Erythroblast (primary cell): ENCODE measurements around the gene FLRT2.

Source experiments
- DNase-seq, 2 experiments: peaks; one replicate each; lab custom pipeline; 2025; lab: John Stamatoyannopoulos, UW
- GATA1 ChIP-seq: IDR thresholded peaks from 2 replicates; pipeline ENCODE4 v1.6.1; 2011; ENCODE audit warnings: low read depth, mild to moderate bottlenecking, control low read depth, low read length, moderate library complexity
- POLR2A ChIP-seq: IDR thresholded peaks from 2 replicates; pipeline ENCODE4 v1.6.1; 2011; ENCODE audit warnings: mild to moderate bottlenecking, low read length

FLRT2 gene

GRCh38 chr14:85535321-85535720, 5.4 kb downstream of the FLRT2 start:
- TF ChIP-seq POLR2A, result no peak
- TF ChIP-seq GATA1, result no peak
- no peak for DNase-seq

GRCh38 chr14:85535991-85536832, 6.3 kb downstream of the FLRT2 start:
- peak; percentile 10 to 18 for DNase-seq
- TF ChIP-seq POLR2A, result no peak
- no peak for TF ChIP-seq GATA1

GRCh38 chr14:85536833-85537190, 6.9 kb downstream of the FLRT2 start:
- TF ChIP-seq GATA1, result no peak
- TF ChIP-seq POLR2A, result no peak
- DNase-seq, result no peak

- DNase-seq, result no peak
- TF ChIP-seq POLR2A, result no peak
- TF ChIP-seq GATA1, result no peak
These were observed 7.6 kb downstream of the FLRT2 start for GRCh38 chr14:85537526-85537925.

GRCh38 chr14:85538636-85539035, 8.7 kb downstream of the FLRT2 start:
- TF ChIP-seq POLR2A, result no peak
- TF ChIP-seq GATA1, result no peak
- no peak for DNase-seq

GRCh38 chr14:85539510-85539909, 9.6 kb downstream of the FLRT2 start:
- TF ChIP-seq POLR2A (no peak), GATA1 (no peak)
- DNase-seq, result no peak

- DNase-seq, result no peak
These were observed 12.7 kb downstream of the FLRT2 start for GRCh38 chr14:85542623-85543022.

GRCh38 chr14:85545738-85546137, 15.8 kb downstream of the FLRT2 start:
- DNase-seq, result no peak
- no peak for TF ChIP-seq GATA1
- no peak for TF ChIP-seq POLR2A

More at GRCh38 chr14:85542623-85543022, 12.7 kb downstream of the FLRT2 start:
- TF ChIP-seq POLR2A, result no peak
- TF ChIP-seq GATA1, result no peak

- no peak for DNase-seq
- no peak for TF ChIP-seq GATA1
- TF ChIP-seq POLR2A, result no peak
These were observed 16.4 kb downstream of the FLRT2 start for GRCh38 chr14:85546390-85546789.

- TF ChIP-seq GATA1 (no peak), POLR2A (no peak)
- DNase-seq, result no peak
These were observed 19.8 kb downstream of the FLRT2 start for GRCh38 chr14:85549697-85550096.

- TF ChIP-seq POLR2A (no peak), GATA1 (no peak)
- DNase-seq, result no peak
These were observed 24.2 kb downstream of the FLRT2 start for GRCh38 chr14:85554106-85554505.

- TF ChIP-seq GATA1 (no peak), POLR2A (no peak)
- DNase-seq, result no peak
These were observed 26.3 kb downstream of the FLRT2 start for GRCh38 chr14:85556267-85556666.

- DNase-seq, result no peak
- no peak for TF ChIP-seq POLR2A
- no peak for TF ChIP-seq GATA1
These were observed 28.6 kb downstream of the FLRT2 start for GRCh38 chr14:85558505-85558904.

GRCh38 chr14:85562630-85563029, 32.7 kb downstream of the FLRT2 start:
- TF ChIP-seq GATA1 (no peak), POLR2A (no peak)
- no peak for DNase-seq
